Measurements from ENCODE around the gene PIK3C2G.

- TF ChIP-seq CTCF (IDR thresholded peaks at IDR 0.05): no peak
- TF ChIP-seq POLR2A (IDR thresholded peaks at IDR 0.05): no peak
Measured at GRCh38 chr12:18267427-18268099, 6.2 kb downstream of the PIK3C2G start.

Measured in lower leg skin (tissue), 3 donors.